Pancreas (tissue), 10 donors: ENCODE results near the gene SORCS3. TPM values are rescaled to one million over a fixed set of nuclear protein-coding genes. Genes with fewer than 3 reads are reported as not detected.

Experiments used
- ATAC-seq, 4 donors: fragments of 200-7000 bp; cut with Tn5 transposase; one replicate each; pipeline versions ENCODE4 v1.8.0 to v1.9.1; 2020; ENCODE audit warnings: mild to moderate bottlenecking in 4 of 4, moderate library complexity in 4 of 4
- DNase-seq, 6 donors: peaks; one replicate each; pipeline ENCODE4 v3.0.0-alpha.2; 2020
- FAIRE-seq: peaks from 2 replicates; lab custom pipeline; 2012; peaks lifted over from hg19 to GRCh38; lab: Jason Lieb, UNC
- H3K27ac ChIP-seq, 4 donors: fragments of 200-600 bp; sonication (generic); 1 replicate in 3 of 4; 2 replicates in 1 of 4; pipeline versions ENCODE4 v1.5.0 to v1.8.0; 2020
- H3K27me3 ChIP-seq, 4 donors: fragments of 200-600 bp; one replicate each; pipeline ENCODE4 v1.8.0; 2021
- H3K36me3 ChIP-seq, 3 donors: fragments of 200-600 bp; sonication (generic) in 1 of 3; one replicate each; pipeline versions ENCODE4 v1.5.0 to v1.8.0; 2020 to 2021
- H3K4me1 ChIP-seq, 3 donors: fragments of 200-600 bp; one replicate each; pipeline ENCODE4 v1.8.0; 2021
- H3K4me3 ChIP-seq, 4 donors: fragments of 200-600 bp; sonication (generic) in 2 of 4; one replicate each; pipeline versions ENCODE4 v1.5.0 to v1.8.0; 2020 to 2021
- H3K9me3 ChIP-seq, 4 donors: fragments of 200-600 bp; one replicate each; pipeline ENCODE4 v1.8.0; 2021
- CTCF ChIP-seq, 4 donors: fragments of 200-600 bp; sonication (generic) in 3 of 4; IDR thresholded peaks; one replicate each; pipeline versions ENCODE4 v1.5.0 to v1.8.0; 2021; ENCODE audit warnings: antibody characterized with exemption in 4 of 4
- WGBS, 2 donors: extraction: QIAGEN DNeasy Blood & Tissue Kit; methylation state at CpG; one replicate each; pipeline ENCODE4 v1.1.7; 2013; 5-methylcytosine and 5-hydroxymethylcytosine counted together
- intact Hi-C, 3 donors: fragments of 100-400 bp; cut with DNase I; formaldehyde crosslinking; loops; one replicate each; pipeline versions ENCODE4 v1.11.1 to v1.14.2; 2022
- polyA plus RNA-seq, 2 donors: library from polyadenylated mRNA; stranded (reverse); fragments of 200-250 nt; gene quantifications; one replicate each; pipeline ENCODE4 v1.2.3, GENCODE V29; 2013
- total RNA-seq, 6 donors: library from RNA; stranded (reverse); fragmentation: NEBNext Ultra II Directional in 4 of 6; extraction: Animal tissue kit (Norgen Biotek cat#: 25700) in 4 of 6; gene quantifications; one replicate each; pipeline versions ENCODE4 v1.2.1 to v1.2.4, GENCODE V29; 2021 to 2023
- donor health status: healthy with polysubstance abuse.
- donor health status: DM: no; HTN: no; CAD: no; lungs with moderate emphysema.
- donor health status: DM: no; HTN: no; CAD: no.
- donor health status: control.
- donor health status: control.
- donor health status: Bipolar disorder and iron deficiency.
- donor health status: DM: yes; HTN: yes; CAD: no.
- donor health status: DM: no; HTN: no; CAD: no.
- donor health status: DM: no; HTN: no; CAD: no.
- donor health status: DM: yes; HTN: yes; CAD: no.

SORCS3 gene
- total and polyA plus RNA-seq, 8 donors, result 0.02 TPM; not detected in 7

GRCh38 chr10:105183536-105183935 lies 542.4 kb downstream of the SORCS3 start:
- 71 to 72% methylated on average over 4 of the region's 4 CpGs for WGBS, 2 donors
- Histone ChIP-seq H3K9me3 (no peaks in the 10 kb centered on the region), H3K27ac (no peak overlapping the region), H3K4me3 (no peak overlapping the region), H3K27me3 (no peaks in the 10 kb centered on the region), H3K4me1 (no peaks in the 10 kb centered on the region), H3K36me3 (no peaks in the 10 kb centered on the region)
- intact Hi-C loops, result no loop called here
- ATAC-seq, result no peak
- DNase-seq, result no peak
- TF ChIP-seq CTCF (IDR thresholded peaks at IDR 0.05), result no peak
- FAIRE-seq, result no peak

GRCh38 chr10:105185161-105185560 lies 544.1 kb downstream of the SORCS3 start:
- no peak for ATAC-seq
- WGBS, 2 donors, result 70 to 86% methylated on average over 4 of the region's 4 CpGs
- Histone ChIP-seq H3K27me3 (peaks cover 0 to 4% (median 0%) of the 10 kb centered on the region in 4 donors), H3K9me3 (no peaks in the 10 kb centered on the region), H3K27ac (no peak overlapping the region), H3K4me1 (no peaks in the 10 kb centered on the region), H3K4me3 (no peak overlapping the region), H3K36me3 (no peaks in the 10 kb centered on the region)
- intact Hi-C loops, result no loop called here
- no peak for FAIRE-seq
- no peak for DNase-seq
- TF ChIP-seq CTCF (IDR thresholded peaks at IDR 0.05), result no peak

- DNase-seq, result peak in 3 of 6 donors; percentile 14 to 27 (median 24)
- 70 to 78% methylated on average over 3 of the region's 3 CpGs for WGBS, 2 donors
These were observed 546.2 kb downstream of the SORCS3 start for GRCh38 chr10:105187243-105187642.

GRCh38 chr10:105188737-105189462 lies 547.8 kb downstream of the SORCS3 start:
- no peak overlapping the region for H3K27ac ChIP-seq
- DNase-seq, result no peak
- no peak overlapping the region for H3K4me3 ChIP-seq
- no peaks in the 10 kb centered on the region for H3K9me3 ChIP-seq
- TF ChIP-seq CTCF (IDR thresholded peaks at IDR 0.05), result no peak
- intact Hi-C loops, result no loop called here
- no peaks in the 10 kb centered on the region for H3K36me3 ChIP-seq
- ATAC-seq, result peak in 2 of 4 donors; percentile 43 to 81
- WGBS, 2 donors, result 53 to 54% methylated on average over 6 of the region's 6 CpGs
- FAIRE-seq, result no peak
- peaks cover 0 to 15% (median 0%) of the 10 kb centered on the region in 4 donors for H3K27me3 ChIP-seq
- no peaks in the 10 kb centered on the region for H3K4me1 ChIP-seq

More at GRCh38 chr10:105187243-105187642, 546.2 kb downstream of the SORCS3 start:
- Histone ChIP-seq H3K4me1 (no peaks in the 10 kb centered on the region), H3K27me3 (peaks cover 0 to 9% (median 0%) of the 10 kb centered on the region in 4 donors), H3K27ac (no peak overlapping the region), H3K36me3 (no peaks in the 10 kb centered on the region), H3K9me3 (no peaks in the 10 kb centered on the region), H3K4me3 (no peak overlapping the region)
- intact Hi-C loops, result no loop called here
- FAIRE-seq (no peak), ATAC-seq (peak in 1 of 4 donors; percentile 93)
- no peak for TF ChIP-seq CTCF (IDR thresholded peaks at IDR 0.05)

GRCh38 chr10:105189463-105189800 lies 548.3 kb downstream of the SORCS3 start:
- WGBS, 2 donors, result 86 to 93% methylated on average over 2 of the region's 2 CpGs
- Histone ChIP-seq H3K27ac (no peak overlapping the region), H3K4me1 (no peaks in the 10 kb centered on the region), H3K27me3 (peaks cover 0 to 15% (median 0%) of the 10 kb centered on the region in 4 donors), H3K36me3 (no peaks in the 10 kb centered on the region), H3K4me3 (no peak overlapping the region), H3K9me3 (no peaks in the 10 kb centered on the region)
- intact Hi-C loops, result no loop called here
- no peak for FAIRE-seq
- ATAC-seq, result no peak
- no peak for DNase-seq
- no peak for TF ChIP-seq CTCF (IDR thresholded peaks at IDR 0.05)
